ENCODE measurements around the gene SEPHS1.

SEPHS1 gene

DNA sequence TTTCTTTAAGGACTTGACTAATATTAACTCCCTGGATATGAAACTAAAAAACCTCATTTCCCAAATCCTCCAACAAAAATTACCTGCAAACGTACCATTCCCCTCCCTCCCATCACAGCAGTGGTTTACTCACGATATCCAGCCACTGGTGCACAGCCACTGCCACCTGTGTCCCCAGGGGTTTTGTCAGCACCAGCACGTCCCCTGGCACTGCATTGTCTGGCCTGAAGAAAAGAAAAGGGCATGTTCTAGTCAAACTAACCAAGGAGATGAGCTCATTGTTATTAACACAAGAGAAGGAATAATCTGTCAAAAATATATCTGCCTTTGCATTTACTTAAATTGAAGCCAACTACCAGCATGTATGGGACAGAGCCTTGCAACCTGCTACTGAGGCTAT is 18.5 kb downstream of the SEPHS1 start:
- DNase-seq (ENCODE audit: low read depth), result no peak
- TF ChIP-seq, protein P1, sequence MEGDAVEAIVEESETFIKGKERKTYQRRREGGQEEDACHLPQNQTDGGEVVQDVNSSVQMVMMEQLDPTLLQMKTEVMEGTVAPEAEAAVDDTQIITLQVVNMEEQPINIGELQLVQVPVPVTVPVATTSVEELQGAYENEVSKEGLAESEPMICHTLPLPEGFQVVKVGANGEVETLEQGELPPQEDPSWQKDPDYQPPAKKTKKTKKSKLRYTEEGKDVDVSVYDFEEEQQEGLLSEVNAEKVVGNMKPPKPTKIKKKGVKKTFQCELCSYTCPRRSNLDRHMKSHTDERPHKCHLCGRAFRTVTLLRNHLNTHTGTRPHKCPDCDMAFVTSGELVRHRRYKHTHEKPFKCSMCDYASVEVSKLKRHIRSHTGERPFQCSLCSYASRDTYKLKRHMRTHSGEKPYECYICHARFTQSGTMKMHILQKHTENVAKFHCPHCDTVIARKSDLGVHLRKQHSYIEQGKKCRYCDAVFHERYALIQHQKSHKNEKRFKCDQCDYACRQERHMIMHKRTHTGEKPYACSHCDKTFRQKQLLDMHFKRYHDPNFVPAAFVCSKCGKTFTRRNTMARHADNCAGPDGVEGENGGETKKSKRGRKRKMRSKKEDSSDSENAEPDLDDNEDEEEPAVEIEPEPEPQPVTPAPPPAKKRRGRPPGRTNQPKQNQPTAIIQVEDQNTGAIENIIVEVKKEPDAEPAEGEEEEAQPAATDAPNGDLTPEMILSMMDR (IDR thresholded peaks at IDR 0.05; ENCODE audit: control insufficient read depth, extremely low read depth, insufficient read depth), result no peak
- H3K4me3 ChIP-seq (ENCODE audit: low read depth, low read length), result no peak overlapping the region

DNA sequence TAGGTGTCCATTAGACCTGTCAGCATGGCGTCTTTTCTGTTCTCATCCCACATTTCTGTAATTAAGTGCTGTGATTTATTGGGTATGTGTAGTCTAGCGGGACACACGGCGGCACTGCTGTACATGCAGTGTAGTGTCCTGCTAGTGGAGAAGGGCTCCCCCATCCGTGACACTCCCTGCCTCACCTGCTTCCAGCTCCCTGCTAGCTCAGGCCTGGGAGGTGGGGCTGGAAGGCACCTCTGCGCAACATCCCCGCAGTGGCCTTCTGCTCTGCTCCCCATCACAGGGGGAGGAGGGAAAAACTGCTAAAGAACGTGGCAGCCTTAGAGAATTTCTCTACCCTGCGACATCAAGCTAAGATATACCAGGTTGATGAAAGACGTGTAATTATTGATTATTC is 19.5 kb downstream of the SEPHS1 start:
- TF ChIP-seq, protein P1 (IDR thresholded peaks at IDR 0.05; ENCODE audit: control insufficient read depth, extremely low read depth, insufficient read depth), result no peak
- H3K4me3 ChIP-seq (ENCODE audit: low read depth, low read length), result no peak overlapping the region
- no peak for DNase-seq (ENCODE audit: low read depth)

DNA sequence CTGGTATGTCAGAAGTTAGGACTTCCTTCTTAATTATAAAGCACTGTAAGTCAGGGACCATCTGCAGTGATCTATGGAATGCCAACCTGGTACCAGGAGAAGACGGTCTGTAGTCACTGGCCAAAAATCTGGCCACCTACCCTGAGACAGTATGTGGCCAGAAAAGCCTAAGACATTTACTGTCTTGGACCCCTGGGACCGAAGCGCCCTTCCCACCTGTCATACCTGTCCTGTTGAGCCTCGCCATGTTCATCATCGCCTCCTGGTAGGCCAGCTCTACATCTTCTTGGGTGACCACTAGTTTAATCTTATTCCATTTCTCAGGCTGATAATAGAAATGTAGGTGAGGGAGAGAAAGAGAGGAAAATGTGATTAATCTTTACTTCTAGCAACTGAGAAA is 20.0 kb downstream of the SEPHS1 start:
- no peak overlapping the region for H3K4me3 ChIP-seq (ENCODE audit: low read depth, low read length)
- no peak for DNase-seq (ENCODE audit: low read depth)
- TF ChIP-seq, protein P1 (IDR thresholded peaks at IDR 0.05; ENCODE audit: control insufficient read depth, extremely low read depth, insufficient read depth), result no peak

DNA sequence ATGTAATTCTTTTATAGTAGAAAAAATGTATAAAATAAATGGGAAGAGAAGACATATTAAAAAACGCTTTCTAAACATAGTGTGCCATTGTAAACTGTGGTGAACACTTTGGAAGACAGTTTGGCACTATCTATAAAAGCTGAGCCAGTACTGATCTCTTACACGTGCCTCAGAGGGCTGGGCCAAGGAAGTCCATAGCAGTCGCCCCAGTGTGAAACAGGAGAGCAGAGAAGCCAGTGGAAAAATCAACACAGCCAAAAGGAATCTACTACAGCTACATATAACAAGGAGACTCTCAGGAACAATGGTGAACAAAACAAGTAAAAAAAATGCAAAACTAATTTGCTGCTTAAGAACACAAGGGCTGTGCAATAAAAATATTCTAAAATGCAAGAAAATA is 20.6 kb downstream of the SEPHS1 start:
- no peak for DNase-seq (ENCODE audit: low read depth)
- H3K4me3 ChIP-seq (ENCODE audit: low read depth, low read length), result no peak overlapping the region
- TF ChIP-seq, protein P1 (IDR thresholded peaks at IDR 0.05; ENCODE audit: control insufficient read depth, extremely low read depth, insufficient read depth), result no peak

DNA sequence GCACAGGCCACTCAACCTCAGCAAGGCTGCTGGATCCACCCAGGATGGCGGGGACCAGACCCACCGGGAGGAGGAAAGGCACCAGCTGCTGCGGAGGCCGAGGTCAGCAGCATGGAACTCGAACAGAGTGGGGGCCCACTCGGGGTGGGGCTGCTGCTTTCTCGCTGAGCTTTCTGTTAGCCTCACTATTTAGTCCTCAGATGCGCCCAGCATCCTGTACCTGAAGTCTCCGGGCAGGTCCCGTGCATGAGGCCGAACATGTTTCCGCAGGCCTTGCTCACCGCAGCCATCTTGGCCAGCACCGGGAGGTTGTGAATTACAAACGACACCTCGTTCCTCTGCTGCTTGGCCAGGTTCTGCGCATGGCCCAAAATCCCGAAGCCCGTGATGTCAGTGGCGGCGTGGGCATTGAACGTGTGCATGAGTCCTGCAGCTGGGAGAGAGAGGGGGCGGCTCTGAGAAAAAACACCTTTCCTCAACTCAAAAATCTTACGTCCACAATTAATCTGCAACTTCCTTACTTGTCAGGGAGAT is 25.4 kb downstream of the SEPHS1 start:
- H3K4me3 ChIP-seq (ENCODE audit: low read depth, low read length), result no peak overlapping the region
- no peak for DNase-seq (ENCODE audit: low read depth)
- TF ChIP-seq, protein P1 (IDR thresholded peaks at IDR 0.05; ENCODE audit: control insufficient read depth, extremely low read depth, insufficient read depth), result no peak

DNA sequence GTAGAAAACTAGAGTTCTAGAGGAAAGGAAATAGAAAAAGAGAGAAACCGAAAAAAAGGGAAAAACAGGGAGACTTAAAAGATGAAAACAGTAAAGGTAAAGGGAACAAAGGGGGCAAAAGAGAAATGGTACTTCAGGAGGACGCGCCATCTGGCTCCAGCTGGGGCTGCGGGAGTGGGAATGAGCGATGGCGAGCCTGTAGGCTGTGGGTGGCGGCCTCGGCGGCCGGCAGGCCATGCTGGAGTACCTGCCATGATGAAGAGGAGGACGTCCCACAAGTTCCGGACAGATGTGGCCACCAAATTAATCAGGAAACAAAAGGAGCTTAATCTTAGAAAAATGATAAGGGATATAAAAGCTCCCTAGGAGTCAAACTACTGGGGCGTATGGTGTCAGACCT is 26.5 kb downstream of the SEPHS1 start:
- TF ChIP-seq, protein P1 (IDR thresholded peaks at IDR 0.05; ENCODE audit: control insufficient read depth, extremely low read depth, insufficient read depth), result no peak
- no peak for DNase-seq (ENCODE audit: low read depth)
- H3K4me3 ChIP-seq (ENCODE audit: low read depth, low read length), result no peak overlapping the region

DNA sequence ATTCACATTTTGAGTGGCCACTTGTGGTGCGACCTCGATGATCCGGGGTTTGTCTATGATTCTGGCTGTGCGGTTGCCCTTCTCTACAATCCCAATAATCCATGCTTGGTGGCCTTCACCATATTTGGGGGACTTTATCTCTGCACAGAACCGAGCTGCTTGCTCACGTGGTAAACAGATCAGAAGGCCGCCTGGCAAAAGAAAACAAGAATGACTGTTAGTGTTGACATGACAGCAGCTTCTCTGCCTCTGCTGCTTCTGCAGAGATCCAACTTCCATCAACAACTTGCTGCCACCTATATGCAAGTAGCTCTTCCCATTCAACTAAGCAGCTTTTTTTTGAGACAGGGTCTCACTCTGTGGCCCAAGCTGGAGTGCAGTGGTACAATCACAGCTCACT is 28.9 kb downstream of the SEPHS1 start:
- DNase-seq (ENCODE audit: low read depth), result no peak
- TF ChIP-seq, protein P1 (IDR thresholded peaks at IDR 0.05; ENCODE audit: control insufficient read depth, extremely low read depth, insufficient read depth), result no peak
- H3K4me3 ChIP-seq (ENCODE audit: low read depth, low read length), result no peak overlapping the region

All from LNCaP clone FGC (cell line).